Colon (tissue), 2 donors: Measurements from ENCODE around the gene DAB1.

Experiments
- FAIRE-seq: peaks from 2 replicates; lab custom pipeline; 2012; peaks lifted over from hg19 to GRCh38; lab: Jason Lieb, UNC
- donor health status: control.
- donor health status: control.

Gene DAB1

GRCh38 chr1:57423656-57424211 lies at the start of gene DAB1:
TSS of gene DAB1 (minus strand) at chr1:57424060. CDS start at chr1:57291030, 133,030 bp downstream.
- FAIRE-seq: no peak

GRCh38 chr1:57473448-57473847 lies 49.6 kb upstream of the DAB1 start:
- no peak for FAIRE-seq

- no peak for FAIRE-seq
Measured at GRCh38 chr1:57471995-57472394, 48.1 kb upstream of the DAB1 start.

DNA sequence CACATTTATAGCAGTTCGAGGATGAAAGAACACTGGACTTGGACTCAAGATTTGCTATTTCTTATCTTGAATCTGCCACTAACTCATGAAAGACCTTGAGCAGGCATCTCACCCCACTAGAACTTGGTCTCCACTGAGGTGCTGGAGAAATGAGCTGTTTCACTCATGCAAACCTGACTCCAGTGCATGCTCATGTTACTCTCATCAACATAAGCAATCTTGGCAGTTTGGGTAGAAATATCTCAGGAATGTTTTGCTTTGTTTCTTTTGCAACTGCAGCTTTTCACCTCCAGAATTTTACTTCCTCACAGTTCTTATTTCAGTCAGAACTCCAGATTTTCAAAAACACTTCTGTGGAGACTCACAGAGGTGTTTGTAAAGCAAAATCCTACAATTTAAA lies 46.2 kb upstream of the DAB1 start:
- no peak for FAIRE-seq

DNA sequence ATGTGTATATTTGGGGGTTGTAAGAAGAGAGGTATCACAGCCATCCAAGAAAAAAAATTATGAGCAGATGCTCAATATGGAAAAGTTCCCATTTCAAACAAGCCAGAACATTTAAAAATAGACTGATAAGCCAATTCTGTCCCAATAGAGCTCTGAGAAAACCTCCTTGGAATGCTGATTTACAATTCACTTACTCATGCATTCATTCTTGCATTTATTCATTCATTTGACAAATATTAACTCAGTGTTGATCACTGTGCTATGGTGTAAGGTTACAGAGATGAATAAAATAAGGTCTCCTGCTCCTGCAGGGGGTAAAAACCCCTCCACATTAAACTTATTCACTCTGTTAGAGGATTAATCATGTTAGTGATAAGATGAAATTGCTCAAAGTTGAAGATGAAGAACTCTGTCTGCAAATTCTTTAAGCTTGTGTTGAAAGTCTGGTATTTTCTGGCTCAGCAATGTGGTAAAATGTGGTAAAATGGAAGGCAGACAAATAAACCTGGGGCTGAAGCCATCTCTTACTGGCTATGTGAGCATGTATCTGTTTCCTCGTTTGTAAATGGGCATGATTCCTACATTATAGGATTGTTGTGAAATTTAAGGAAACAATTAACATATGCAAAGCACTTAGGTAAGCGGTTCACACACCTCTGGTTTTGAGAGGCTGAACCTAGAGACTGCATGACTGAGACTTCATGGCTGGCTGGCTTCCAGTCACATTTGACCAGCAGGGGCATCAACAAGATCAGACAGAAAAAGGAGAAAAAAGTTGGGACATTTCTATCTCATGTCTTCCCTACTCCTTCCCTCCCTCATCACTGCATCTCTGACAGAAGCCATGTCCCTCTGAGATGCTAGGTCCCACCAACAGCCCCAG lies 45.0 kb upstream of the DAB1 start:
- FAIRE-seq: no peak

DNA sequence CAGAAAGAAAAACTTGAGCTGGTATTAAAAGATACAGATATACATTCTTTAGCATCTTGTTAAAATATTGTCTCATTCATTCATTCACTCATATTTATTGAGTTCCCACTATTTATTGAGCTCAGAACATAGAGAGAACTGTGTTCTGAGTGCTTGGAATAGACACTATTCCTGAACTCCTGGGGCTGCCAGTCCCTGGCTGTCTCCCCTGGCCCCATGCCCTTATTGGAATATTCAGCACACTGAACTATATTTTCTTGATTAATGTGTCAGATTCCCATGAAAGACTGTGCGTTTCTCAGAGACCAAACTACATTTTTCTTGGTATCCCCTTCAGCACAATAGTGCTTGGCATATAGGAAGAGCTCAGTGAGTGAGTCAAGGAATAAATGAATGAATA lies 44.0 kb upstream of the DAB1 start:
- no peak for FAIRE-seq

- no peak for FAIRE-seq
Measured at GRCh38 chr1:57464756-57465155, 40.9 kb upstream of the DAB1 start.

- FAIRE-seq: no peak
Measured at GRCh38 chr1:57463343-57463742, 39.5 kb upstream of the DAB1 start.

GRCh38 chr1:57461405-57461804 lies 37.5 kb upstream of the DAB1 start:
- FAIRE-seq: no peak

GRCh38 chr1:57451516-57451915 lies 27.7 kb upstream of the DAB1 start:
- no peak for FAIRE-seq

GRCh38 chr1:57450981-57451380 lies 27.1 kb upstream of the DAB1 start:
- no peak for FAIRE-seq

DNA sequence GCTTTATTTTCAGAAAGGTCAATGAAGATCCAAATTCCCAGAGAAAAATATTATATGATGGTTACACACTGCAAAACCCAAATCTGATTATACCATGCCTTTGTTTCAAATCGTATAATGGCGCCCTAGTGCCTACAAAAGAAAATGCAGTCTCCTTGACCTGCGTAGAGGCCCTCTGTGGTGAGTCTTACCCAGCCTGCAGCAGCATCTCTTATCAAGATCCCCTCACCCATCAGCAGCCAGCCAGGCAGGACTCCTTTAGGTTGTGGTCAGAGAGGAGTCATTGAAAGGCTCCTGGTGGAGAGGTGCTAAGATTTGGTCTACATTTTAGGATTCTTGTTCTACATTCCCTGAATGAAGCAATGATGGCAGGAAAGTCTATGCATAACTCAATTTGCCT lies 23.7 kb upstream of the DAB1 start:
- FAIRE-seq: no peak

DNA sequence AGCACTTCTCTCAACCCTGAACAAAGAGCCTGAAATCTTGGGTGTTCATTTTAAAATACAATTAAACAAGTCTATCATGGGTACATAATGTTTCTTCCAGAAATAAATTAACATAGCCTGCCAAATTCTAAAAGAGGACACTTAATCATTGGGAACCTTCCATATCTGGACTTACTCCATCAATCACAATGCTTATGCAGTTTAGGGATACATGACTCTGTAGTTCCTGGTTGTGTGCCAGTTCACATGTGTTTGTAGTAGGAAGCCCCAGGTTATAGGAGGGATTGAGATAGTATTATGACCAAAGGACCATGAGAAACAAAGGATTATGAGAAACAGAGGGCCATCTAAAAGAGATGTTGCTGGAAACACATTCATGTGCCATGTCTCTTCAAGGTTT lies 19.1 kb upstream of the DAB1 start:
- no peak for FAIRE-seq

- FAIRE-seq: no peak
Measured at GRCh38 chr1:57440096-57440495, 16.2 kb upstream of the DAB1 start.

DNA sequence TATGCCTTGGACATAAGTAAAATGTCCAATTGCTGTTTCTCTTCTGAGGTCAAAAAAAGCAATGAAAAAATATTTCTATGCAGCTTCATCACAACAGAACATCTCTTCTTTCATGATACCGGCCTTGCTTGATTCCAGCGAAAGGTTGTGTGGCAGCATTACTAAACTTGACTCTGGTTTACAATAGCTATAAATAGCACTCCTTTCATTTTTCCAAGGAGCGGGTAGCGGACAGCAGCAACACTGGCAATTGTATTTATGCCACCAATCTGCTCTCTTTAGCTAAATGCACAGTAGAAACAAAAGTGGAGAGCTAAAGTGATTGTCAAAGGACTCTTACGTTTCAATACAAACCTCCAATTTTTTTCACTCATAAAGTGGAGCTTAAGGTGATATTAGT lies 7.5 kb upstream of the DAB1 start:
- FAIRE-seq: no peak

- FAIRE-seq: no peak
Measured at GRCh38 chr1:57424231-57425027, 569 bp upstream of the DAB1 start.

DNA sequence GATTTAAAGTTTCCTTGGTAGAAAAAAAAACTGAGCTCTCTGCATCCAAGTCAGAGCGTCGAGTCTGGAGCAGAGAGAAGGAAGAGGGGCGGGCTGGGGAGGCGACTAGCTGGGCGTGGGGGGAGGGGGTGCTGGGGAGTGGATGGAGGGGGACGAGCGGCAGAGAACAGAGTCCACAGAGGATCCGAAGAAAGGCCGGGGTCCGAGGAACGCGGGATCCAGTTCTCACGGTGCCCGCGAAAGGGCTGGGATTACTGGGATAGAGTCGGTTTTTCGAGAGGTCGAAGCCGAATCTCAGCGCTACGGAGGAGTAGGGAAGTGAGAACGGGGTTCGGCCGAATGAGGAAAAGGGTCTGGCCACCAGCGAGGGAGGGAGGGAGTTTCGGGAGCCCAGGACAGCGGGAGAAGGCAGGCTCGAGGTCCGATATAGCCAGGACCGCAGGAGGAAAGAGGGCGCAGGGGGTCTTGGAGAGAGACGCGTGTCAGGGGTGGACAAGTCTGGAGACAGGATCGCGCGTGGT lies 665 bp downstream of the DAB1 start:
- FAIRE-seq: no peak

- no peak for FAIRE-seq
Measured at GRCh38 chr1:57422271-57423134, 1.4 kb downstream of the DAB1 start.

DNA sequence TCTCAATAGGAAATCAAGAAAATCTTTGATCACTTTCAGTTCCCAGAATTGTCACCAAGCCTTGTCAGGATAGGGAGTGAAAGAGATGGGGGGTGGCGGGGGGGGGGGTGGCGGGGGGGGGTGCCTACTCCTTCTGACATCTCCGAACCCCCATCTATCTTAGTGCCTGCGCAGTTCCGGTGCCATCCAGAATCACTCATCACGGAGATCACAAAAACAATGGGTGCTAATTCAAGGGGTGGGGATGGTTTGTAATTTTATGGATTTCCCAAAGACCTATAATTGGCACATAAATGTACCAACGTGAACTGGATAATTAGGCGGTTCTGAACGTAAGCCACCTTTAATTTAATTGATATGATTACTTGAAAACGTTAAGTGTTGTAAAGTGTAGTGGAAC lies 2.1 kb downstream of the DAB1 start:
- no peak for FAIRE-seq

DNA sequence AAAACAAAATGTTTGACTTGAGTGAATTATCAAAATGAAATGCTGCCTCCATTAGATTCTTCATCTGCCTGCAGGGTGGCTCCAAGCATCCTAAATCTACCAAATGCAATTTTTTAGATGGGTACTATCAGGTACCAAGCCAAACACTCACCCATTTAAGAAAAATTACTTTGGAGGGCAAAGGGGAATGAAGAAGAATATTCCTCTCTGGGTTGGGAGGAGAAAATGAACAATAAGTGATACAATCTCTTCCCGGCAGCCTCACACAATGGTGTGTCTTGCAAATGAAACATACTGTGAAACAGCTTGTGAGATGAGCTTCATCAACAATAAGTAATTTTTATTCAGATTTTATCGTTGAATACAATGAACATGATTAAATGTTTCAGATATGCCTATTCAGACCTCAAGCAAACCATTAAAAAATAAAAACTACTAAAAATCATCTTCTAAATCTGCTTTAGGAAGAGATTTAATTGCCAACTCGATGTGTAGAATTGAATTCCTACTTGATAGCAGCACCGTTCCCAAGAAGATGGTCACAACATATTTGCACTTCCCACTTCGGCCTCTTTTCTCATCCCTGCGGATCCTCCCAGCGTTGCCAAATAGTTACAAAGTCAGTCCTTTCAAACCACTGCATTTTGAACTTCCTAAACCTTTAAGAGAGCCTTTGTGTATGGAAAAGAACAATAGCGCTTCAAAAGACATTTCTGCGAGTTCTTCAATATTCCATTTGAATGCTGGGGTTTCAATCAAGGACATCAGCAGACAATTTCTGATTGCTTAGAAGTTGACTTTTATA lies 2.7 kb downstream of the DAB1 start:
- FAIRE-seq: no peak

- no peak for FAIRE-seq
Measured at GRCh38 chr1:57418971-57419370, 4.9 kb downstream of the DAB1 start.
